ENCODE data around the gene UBAP1L. TPM values are rescaled to one million over a fixed set of nuclear protein-coding genes. Genes with fewer than 3 reads are reported as not detected.

UBAP1L gene
- total and polyA plus RNA-seq, 10 donors = 2.5 to 11.2 (median 7.0) TPM

DNA sequence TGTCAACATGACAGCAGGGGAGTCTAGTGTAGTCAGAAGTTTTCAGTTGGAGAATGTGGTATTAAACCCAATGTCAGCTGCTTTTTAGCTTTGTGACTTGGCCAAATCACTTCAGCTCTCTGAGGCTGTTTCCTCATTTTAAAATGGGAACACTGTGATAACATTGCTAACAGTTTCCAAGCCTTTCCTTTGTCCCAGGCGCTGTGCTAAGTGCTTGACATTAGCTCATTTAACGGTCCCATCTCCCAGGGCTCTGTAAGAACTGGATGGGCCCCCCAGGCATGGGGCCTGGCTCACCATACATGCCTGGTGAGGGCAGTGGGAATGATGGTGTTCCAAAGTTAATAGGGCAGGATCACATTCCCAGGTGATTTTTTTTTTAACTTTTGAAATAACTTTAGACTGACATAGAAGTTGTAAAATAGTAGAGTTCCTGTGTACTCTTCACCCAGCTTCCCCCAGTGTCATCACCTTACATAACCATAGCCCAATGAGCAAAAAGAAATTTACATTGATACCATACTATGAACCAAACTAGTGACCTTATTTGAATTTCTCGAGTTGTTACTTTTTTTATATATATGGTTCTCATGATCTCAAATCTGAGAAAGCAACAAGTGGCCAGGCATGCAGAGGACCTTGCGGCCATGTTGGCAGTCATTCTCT, 54.9 kb downstream of the UBAP1L start:
- no peak for DNase-seq
- TF ChIP-seq POLR2AphosphoS5 (IDR thresholded peaks at IDR 0.05) = no peak
- no peak overlapping the region for H3K4me3 ChIP-seq
- peak overlapping the region in 4 of 8 donors; percentile 4 to 54 (median 38) for H3K27ac ChIP-seq
- 74 to 80% (median 77%) methylated on average over 4 of the region's 4 CpGs for WGBS, 5 donors
- H3K36me3 ChIP-seq = peaks cover 0 to 12% (median 0%) of the 10 kb centered on the region in 6 donors
- peaks cover 0 to 16% (median 0%) of the 10 kb centered on the region in 6 donors for H3K4me1 ChIP-seq
- no peaks in the 10 kb centered on the region for H3K9me3 ChIP-seq
- H3K27me3 ChIP-seq (replicated peaks in 1 of 7) = peaks cover 0 to 8% (median 3%) of the 10 kb centered on the region in 7 donors
- intact Hi-C loops (cut with DNase I; ENCODE audit: low total_unique reads) = loop anchor here (10.0 kb wide), 1 partner anchor 215 kb away; no protein-coding TSS in a partner anchor

DNA sequence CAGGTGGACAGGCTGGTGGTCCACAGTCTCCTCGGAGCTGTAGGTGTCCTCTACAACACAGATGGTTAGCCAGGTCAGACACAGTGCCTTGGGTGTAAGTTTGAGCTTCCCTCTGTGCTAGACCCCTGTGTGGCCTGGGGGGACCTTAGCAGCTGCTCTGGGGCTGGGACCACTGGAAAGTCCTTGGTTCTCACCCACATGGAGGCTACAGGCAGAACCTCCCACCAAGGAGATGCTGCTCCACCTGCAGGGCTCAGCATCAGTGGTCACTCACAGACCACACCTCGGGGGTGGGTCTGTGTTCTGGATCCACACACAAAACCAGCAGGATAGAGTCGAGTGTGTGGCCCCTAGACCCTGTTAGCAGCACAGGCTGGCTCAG, 55.6 kb downstream of the UBAP1L start:
- peaks cover 0 to under 1% (median 0%) of the 10 kb centered on the region in 7 donors for H3K27me3 ChIP-seq (replicated peaks in 1 of 7)
- TF ChIP-seq, protein P1, sequence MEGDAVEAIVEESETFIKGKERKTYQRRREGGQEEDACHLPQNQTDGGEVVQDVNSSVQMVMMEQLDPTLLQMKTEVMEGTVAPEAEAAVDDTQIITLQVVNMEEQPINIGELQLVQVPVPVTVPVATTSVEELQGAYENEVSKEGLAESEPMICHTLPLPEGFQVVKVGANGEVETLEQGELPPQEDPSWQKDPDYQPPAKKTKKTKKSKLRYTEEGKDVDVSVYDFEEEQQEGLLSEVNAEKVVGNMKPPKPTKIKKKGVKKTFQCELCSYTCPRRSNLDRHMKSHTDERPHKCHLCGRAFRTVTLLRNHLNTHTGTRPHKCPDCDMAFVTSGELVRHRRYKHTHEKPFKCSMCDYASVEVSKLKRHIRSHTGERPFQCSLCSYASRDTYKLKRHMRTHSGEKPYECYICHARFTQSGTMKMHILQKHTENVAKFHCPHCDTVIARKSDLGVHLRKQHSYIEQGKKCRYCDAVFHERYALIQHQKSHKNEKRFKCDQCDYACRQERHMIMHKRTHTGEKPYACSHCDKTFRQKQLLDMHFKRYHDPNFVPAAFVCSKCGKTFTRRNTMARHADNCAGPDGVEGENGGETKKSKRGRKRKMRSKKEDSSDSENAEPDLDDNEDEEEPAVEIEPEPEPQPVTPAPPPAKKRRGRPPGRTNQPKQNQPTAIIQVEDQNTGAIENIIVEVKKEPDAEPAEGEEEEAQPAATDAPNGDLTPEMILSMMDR (IDR thresholded peaks at IDR 0.05 in 8 of 11, conservative IDR thresholded peaks at IDR 0.05 in 3 of 11) = no peak
- no peak for TF ChIP-seq POLR2A (IDR thresholded peaks at IDR 0.05)
- intact Hi-C loops (cut with DNase I; ENCODE audit: low total_unique reads) = loop anchor here (10.0 kb wide), 1 partner anchor 215 kb away; no protein-coding TSS in a partner anchor
- H3K4me3 ChIP-seq = no peak overlapping the region
- WGBS, 5 donors = 60 to 80% (median 75%) methylated on average over 3 of the region's 3 CpGs
- H3K4me1 ChIP-seq = peaks cover 0 to 23% (median 0%) of the 10 kb centered on the region in 6 donors
- peak overlapping the region in 2 of 8 donors; percentile 36 to 54 for H3K27ac ChIP-seq
- DNase-seq = peak; percentile 41
- peaks cover 0 to 12% (median 0%) of the 10 kb centered on the region in 6 donors for H3K36me3 ChIP-seq
- H3K9me3 ChIP-seq = no peaks in the 10 kb centered on the region

DNA sequence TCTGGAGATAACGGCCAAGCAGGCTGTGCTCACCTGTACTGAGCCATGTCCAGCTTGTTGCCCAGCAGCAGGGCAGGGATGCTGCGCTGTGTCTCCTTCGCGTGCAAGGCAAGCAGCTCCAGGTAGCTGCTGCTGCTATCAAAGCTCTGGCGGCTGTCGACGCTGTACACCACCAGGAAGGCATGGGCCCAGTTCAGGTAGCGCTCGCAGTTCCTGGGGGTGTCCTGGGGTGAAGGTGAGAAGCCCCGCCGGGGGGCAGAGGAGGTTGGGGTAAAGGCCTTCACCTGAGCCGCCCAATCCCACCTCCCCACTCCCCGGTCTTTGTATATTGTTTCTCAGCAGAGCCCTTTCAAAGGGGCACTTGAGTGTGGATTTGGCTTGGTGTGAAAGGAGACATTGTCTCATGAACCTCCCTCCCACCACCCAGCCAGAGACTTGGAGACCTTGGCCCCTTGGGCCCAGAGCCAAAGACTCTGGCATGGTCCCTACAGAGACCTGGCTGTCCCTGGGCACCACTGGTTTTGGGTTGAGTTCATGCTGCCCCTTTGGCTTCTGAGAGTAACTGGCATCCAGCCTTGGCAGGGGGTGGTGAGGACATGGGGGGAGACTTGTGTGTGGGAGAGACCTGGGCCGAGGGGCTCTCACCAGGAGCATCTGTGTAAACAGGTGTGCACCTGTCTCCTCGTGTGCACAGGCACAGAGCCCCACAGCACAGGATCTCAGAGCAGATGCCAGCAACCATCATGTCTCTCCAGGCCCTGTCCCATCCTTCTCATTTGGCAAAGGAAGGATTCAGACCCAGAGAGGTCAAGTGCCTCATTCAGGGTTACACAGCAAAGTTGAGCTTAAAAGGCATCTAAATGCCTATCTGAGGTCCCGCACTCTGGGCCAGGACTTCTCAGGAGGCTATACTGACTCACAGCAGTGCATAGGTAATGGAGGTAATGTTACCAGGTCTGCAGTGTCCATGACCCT, 56.3 kb downstream of the UBAP1L start:
- DNase-seq = no peak
- Histone ChIP-seq H3K27me3 (replicated peaks in 1 of 7) (no peaks in the 10 kb centered on the region), H3K36me3 (peaks cover 0 to 12% (median 0%) of the 10 kb centered on the region in 6 donors), H3K27ac (peak overlapping the region in 2 of 8 donors; percentile 36 to 54), H3K4me3 (no peak overlapping the region), H3K4me1 (peaks cover 0 to 25% (median 0%) of the 10 kb centered on the region in 6 donors), H3K9me3 (no peaks in the 10 kb centered on the region)
- WGBS, 5 donors = 84 to 89% (median 87%) methylated on average over 10 to 16 of the region's 16 CpGs
- TF ChIP-seq POLR2A (IDR thresholded peaks at IDR 0.05) (no peak), POLR2AphosphoS5 (IDR thresholded peaks at IDR 0.05) (peak in 1 of 3 donors; percentile 10)
- intact Hi-C loops (cut with DNase I; ENCODE audit: low total_unique reads) = loop anchor here (10.0 kb wide), 1 partner anchor 216 kb away; no protein-coding TSS in a partner anchor

DNA sequence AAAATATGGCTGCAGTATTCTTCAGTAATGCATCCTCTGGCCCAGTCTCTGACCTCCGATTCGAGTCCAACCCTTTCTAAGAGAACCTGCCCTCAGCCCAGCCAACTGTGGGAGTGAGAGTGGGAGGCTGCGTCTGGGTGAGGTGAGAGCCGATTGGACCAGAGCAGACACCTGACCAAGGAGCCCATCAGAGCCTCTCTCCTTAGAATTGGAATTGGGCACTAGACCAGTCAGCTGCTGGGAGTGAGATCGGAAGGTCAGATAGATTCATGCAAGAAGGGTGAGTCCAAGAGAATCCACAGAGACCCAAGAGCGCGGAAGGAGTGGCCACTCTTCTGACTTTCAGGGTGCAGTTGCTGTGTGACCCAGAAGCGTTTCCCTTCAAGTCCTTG, 57.5 kb downstream of the UBAP1L start:
- H3K36me3 ChIP-seq = peaks cover 0 to 16% (median 0%) of the 10 kb centered on the region in 6 donors
- peaks cover 0 to 14% (median 0%) of the 10 kb centered on the region in 6 donors for H3K4me1 ChIP-seq
- no peak overlapping the region for H3K4me3 ChIP-seq
- TF ChIP-seq POLR2A (IDR thresholded peaks at IDR 0.05) = no peak
- TF ChIP-seq, protein P1 (IDR thresholded peaks at IDR 0.05 in 8 of 11, conservative IDR thresholded peaks at IDR 0.05 in 3 of 11) = no peak
- intact Hi-C loops (cut with DNase I; ENCODE audit: low total_unique reads) = loop anchor here (10.0 kb wide), 1 partner anchor 217 kb away; no protein-coding TSS in a partner anchor
- DNase-seq = no peak
- H3K27me3 ChIP-seq (replicated peaks in 1 of 7) = no peaks in the 10 kb centered on the region
- no peak overlapping the region for H3K27ac ChIP-seq
- WGBS, 5 donors = 87 to 97% (median 89%) methylated on average over 8 of the region's 8 CpGs
- no peaks in the 10 kb centered on the region for H3K9me3 ChIP-seq
